22Rv1 (cell line): ENCODE data around the gene LCE2C.
"Not testable (repeated sequence)": the region's sequence is repeated elsewhere in the genome, so short reads cannot be mapped to it uniquely, and the experiment has no call there.

Experiments used
- CTCF ChIP-seq: fragments of 450-650 bp; IDR thresholded peaks from 2 replicates; pipeline ENCODE4 v1.5.1; 2017; ENCODE audit warnings: mild to moderate bottlenecking
- ZFX ChIP-seq: fragments of 450-650 bp; IDR thresholded peaks from 2 replicates; pipeline ENCODE4 v1.6.1; 2017; ENCODE audit warnings: antibody characterized with exemption, borderline replicate concordance

GRCh38 chr1:152685823-152686222, 10.7 kb downstream of the LCE2C start, which contains the start of gene LCE2B:
- TF ChIP-seq CTCF, ZFX: not testable (repeated sequence)
